Progenitor cell of endocrine pancreas (in vitro differentiated cells): ENCODE measurements around the gene GLRX2. TPM values are rescaled to one million over a fixed set of nuclear protein-coding genes. Genes with fewer than 3 reads are reported as not detected.
A peak's percentile ranks its signal among the peaks of the same experiment; 100 is the strongest.

Experiments
- DNase-seq: peaks from one replicate; pipeline ENCODE4 v3.0.0; 2021; ENCODE audit warnings: low spot score; ENCODE audit not compliant: unreplicated experiment
- H3K27ac Mint-ChIP-seq: 2 replicates; pipeline ENCODE4 v1.8.0; 2021; ENCODE audit warnings: mild to moderate bottlenecking, moderate library complexity, mixed read lengths
- H3K27me3 Mint-ChIP-seq: 2 replicates; pipeline ENCODE4 v1.8.0; 2021; ENCODE audit warnings: mixed read lengths
- H3K36me3 Mint-ChIP-seq: 2 replicates; pipeline ENCODE4 v1.8.0; 2022; ENCODE audit warnings: mixed read lengths; ENCODE audit not compliant: insufficient read depth
- H3K4me1 Mint-ChIP-seq: 2 replicates; pipeline ENCODE4 v1.8.0; 2021; ENCODE audit warnings: low read depth, mixed read lengths
- H3K4me3 Mint-ChIP-seq: 2 replicates; pipeline ENCODE4 v1.8.0; 2021; ENCODE audit warnings: low read depth, mild to moderate bottlenecking, moderate library complexity, mixed read lengths
- H3K9me3 Mint-ChIP-seq: 2 replicates; pipeline ENCODE4 v1.8.0; 2021; ENCODE audit warnings: low read depth, mixed read lengths
- long read RNA-seq: library from polyadenylated mRNA; unstranded; transcript quantifications from one replicate; pipeline ENCODE4 v2.0.0, GENCODE V29; 2020
- total RNA-seq: library from RNA; stranded (reverse); gene quantifications from 2 replicates; pipeline ENCODE4 v1.2.1, GENCODE V29; 2021
- TF ChIP-seq, protein P1 (sequence below): fragments of 200-600 bp; sonication (generic); IDR thresholded peaks from one replicate; pipeline ENCODE4 v1.5.0; 2021; ENCODE audit warnings: antibody characterized with exemption, mild to moderate bottlenecking; ENCODE audit not compliant: unreplicated experiment

The GLRX2 gene, protein sequence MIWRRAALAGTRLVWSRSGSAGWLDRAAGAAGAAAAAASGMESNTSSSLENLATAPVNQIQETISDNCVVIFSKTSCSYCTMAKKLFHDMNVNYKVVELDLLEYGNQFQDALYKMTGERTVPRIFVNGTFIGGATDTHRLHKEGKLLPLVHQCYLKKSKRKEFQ
- 8.5 TPM in 2 replicates for total RNA-seq
- long read RNA-seq, partial matches to known transcripts: 0 of 4 reads
- long read RNA-seq, other reads (novel, unspliced or antisense): 3 of 4 reads

DNA sequence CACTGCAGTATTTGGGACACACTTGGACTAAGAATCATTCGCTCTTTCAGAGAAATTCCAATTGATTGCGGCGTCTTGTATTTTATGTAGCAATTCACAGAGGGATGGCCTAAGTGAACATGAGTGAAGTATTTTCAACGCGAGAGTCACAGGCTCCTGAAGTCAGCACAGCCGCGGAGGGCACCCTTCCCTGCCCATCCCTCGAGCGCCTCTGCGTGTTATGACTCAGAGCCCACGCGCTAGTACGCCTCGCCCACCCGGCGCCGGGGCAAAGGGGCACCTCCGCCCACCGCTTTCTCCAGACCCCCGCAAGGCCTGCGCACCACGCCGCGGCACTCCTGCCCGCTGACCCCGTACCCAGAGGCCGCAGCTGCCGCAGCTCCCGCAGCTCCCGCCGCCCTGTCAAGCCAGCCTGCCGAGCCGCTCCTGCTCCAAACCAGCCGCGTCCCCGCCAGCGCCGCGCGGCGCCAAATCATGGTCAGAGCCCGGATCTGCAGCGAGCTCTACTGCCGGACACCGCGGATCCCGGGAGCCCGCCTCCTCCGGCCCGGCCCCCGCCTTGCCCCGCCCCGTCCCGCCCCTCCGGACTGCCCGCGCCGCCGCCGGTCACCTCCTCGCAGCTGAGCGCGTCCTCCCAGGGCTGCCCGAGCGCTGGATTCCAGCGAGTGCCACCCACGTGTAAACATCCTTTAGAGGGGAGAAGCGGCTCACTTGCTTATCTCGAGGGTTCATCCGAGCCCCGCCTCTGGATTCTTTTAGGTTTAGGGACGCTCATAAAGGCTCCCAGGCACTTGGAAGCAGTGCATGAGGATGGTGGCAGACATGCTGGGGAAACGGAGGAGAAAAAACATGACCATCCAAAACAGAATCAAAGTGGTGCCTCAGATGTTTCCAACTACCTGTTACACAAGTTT is at the start of gene GLRX2:
GLRX2 (minus strand) TSS at position 508 of the 914 bp plus-strand sequence; CDS start at position 476, 32 bp downstream.
- H3K27ac Mint-ChIP-seq: peak within 1 kb of the TSS; percentile 91
- peaks cover 8% of the 10 kb centered on the region for H3K27me3 Mint-ChIP-seq
- TF ChIP-seq, protein P1, sequence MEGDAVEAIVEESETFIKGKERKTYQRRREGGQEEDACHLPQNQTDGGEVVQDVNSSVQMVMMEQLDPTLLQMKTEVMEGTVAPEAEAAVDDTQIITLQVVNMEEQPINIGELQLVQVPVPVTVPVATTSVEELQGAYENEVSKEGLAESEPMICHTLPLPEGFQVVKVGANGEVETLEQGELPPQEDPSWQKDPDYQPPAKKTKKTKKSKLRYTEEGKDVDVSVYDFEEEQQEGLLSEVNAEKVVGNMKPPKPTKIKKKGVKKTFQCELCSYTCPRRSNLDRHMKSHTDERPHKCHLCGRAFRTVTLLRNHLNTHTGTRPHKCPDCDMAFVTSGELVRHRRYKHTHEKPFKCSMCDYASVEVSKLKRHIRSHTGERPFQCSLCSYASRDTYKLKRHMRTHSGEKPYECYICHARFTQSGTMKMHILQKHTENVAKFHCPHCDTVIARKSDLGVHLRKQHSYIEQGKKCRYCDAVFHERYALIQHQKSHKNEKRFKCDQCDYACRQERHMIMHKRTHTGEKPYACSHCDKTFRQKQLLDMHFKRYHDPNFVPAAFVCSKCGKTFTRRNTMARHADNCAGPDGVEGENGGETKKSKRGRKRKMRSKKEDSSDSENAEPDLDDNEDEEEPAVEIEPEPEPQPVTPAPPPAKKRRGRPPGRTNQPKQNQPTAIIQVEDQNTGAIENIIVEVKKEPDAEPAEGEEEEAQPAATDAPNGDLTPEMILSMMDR: peak; percentile 17
- peak; percentile 73 for DNase-seq
- peak within 1 kb of the TSS; percentile 87 for H3K4me3 Mint-ChIP-seq
- H3K36me3 Mint-ChIP-seq: no peaks in the 10 kb centered on the region
- peaks cover 6% of the 10 kb centered on the region for H3K4me1 Mint-ChIP-seq
- H3K9me3 Mint-ChIP-seq: no peaks in the 10 kb centered on the region

DNA sequence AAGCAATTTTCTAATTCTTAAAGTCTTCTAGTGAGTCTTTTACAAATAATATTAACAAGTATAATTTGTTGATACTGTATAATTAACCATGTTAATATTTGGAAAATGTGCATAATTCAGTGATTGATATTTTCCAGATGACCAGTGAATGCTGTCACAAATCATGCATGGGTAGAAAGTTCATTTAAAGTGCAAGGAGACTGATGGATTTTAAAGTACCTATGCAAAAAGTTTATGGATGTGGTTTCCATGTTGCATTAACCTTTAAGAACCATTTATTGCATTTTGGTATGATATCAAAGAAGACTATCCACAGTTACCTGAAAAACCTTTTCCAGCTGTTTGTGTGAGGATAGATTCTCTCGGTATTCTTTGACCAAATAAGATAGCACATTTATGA is 39.8 kb upstream of the GLRX2 start:
- TF ChIP-seq, protein P1: no peak
- Mint-ChIP-seq H3K4me3 (no peak overlapping the region), H3K27me3 (no peaks in the 10 kb centered on the region), H3K27ac (no peak overlapping the region), H3K9me3 (no peaks in the 10 kb centered on the region), H3K36me3 (peaks cover 16% of the 10 kb centered on the region), H3K4me1 (no peaks in the 10 kb centered on the region)
- DNase-seq: no peak

DNA sequence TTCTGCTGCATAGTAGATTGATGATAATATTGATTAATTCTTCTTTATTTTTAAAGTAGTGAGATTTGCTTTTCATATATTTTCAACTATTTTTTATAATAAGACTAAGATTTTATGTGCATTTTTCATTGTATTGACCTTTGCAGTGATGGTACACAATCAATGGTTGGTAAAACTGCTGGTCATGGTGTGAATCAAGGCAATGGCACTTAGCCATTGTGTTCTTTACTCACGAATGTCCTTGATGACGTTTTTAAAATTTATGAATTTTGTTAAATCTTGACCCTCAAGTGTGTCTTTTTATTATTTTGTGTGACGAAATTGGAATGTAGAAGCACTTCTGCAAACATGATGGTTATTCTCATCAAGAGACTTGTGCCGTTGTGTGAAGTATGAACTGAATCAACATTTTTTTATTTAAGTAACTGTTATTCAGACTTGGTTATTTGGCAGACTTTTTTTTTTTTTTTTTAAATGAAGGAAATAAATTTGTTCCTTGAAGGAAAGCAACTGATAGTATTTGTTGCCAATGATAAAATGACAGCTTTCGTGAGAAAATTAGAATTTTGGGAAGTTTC is 39.2 kb upstream of the GLRX2 start:
- TF ChIP-seq, protein P1: no peak
- no peaks in the 10 kb centered on the region for H3K4me1 Mint-ChIP-seq
- no peak for DNase-seq
- no peak overlapping the region for H3K27ac Mint-ChIP-seq
- H3K36me3 Mint-ChIP-seq: peaks cover 20% of the 10 kb centered on the region
- H3K9me3 Mint-ChIP-seq: no peaks in the 10 kb centered on the region
- no peak overlapping the region for H3K4me3 Mint-ChIP-seq
- no peaks in the 10 kb centered on the region for H3K27me3 Mint-ChIP-seq

DNA sequence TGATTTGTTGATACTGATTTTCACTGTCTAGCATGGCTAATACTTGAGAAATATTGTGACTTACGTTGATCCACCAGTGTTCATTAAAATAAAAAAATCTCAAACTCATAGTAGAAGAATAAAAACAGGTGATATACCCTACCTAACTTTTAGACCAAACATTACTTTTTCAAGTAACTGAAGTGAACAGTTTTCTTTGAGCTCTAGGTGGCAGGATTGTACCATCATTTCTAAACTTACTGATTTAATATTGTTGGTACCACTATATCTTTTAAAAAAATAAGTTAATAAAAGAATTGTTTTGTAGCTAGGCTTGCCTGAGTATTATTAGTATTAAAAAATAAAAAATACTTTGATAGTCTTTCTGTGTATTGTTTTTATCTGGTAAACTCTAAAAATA is 38.1 kb upstream of the GLRX2 start:
- peaks cover 24% of the 10 kb centered on the region for H3K36me3 Mint-ChIP-seq
- no peaks in the 10 kb centered on the region for H3K27me3 Mint-ChIP-seq
- H3K9me3 Mint-ChIP-seq: no peaks in the 10 kb centered on the region
- H3K27ac Mint-ChIP-seq: no peak overlapping the region
- DNase-seq: no peak
- TF ChIP-seq, protein P1: peak; percentile 62
- no peak overlapping the region for H3K4me3 Mint-ChIP-seq
- H3K4me1 Mint-ChIP-seq: no peaks in the 10 kb centered on the region

DNA sequence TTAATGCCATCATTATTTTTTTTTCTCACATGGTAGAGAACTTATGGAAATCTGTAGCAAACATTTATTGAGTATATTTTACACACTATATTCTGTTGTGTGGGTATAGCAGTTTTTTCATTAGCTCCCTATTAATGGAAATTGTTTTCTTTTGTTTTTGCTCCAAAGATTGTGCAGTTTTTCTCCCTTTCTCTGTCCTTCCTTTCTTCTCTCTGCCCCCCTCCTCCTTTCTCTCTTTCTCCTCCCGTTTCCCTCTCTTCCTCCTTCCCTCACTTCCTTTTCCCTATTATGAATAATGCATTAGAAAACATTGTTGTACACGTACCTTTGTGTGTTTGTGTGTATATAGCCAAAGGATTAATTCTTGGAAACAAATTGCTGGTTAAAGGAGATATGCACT is 37.2 kb upstream of the GLRX2 start:
- no peak for DNase-seq
- Mint-ChIP-seq H3K9me3 (no peaks in the 10 kb centered on the region), H3K4me1 (no peaks in the 10 kb centered on the region), H3K27me3 (no peaks in the 10 kb centered on the region), H3K4me3 (no peak overlapping the region), H3K27ac (no peak overlapping the region), H3K36me3 (peaks cover 30% of the 10 kb centered on the region)
- TF ChIP-seq, protein P1: no peak
